HEK293 (cell line): ENCODE results near the gene SREK1.

Experiments
- CTCF ChIA-PET: fragments of 350-600 bp; formaldehyde crosslinking; extraction: SDS; loops from one replicate; lab custom pipeline; 2021; ENCODE audit warnings: antibody characterized with exemption; lab: Yijun Ruan, JAX
- POLR2A ChIA-PET: fragments of 300-600 bp; formaldehyde crosslinking; extraction: SDS; loops from one replicate; lab custom pipeline; 2020; ENCODE audit warnings: antibody characterized with exemption, inconsistent platforms; lab: Yijun Ruan, JAX
- H3K27ac ChIP-seq: fragments of 200-500 bp; sonication (Bioruptor generic); 2 replicates; pipeline ENCODE4 v1.5.1; 2014; ENCODE audit warnings: low read depth, low read length, control low read depth, inconsistent platforms; ENCODE audit errors: extremely low read depth
- H3K36me3 ChIP-seq, 2 experiments: fragments of 200-500 bp in 1 of 2; sonication (Bioruptor generic) in 1 of 2; 1 replicate in 1 of 2; 2 replicates in 1 of 2; pipeline ENCODE4 v1.5.1; 2014 to 2017; ENCODE audit warnings: inconsistent platforms in 2 of 2, low read length in 2 of 2; ENCODE audit not compliant: control insufficient read depth in 2 of 2, insufficient read depth in 1 of 2
- H3K4me1 ChIP-seq: fragments of 200-500 bp; sonication (Bioruptor generic); 2 replicates; pipeline ENCODE4 v1.5.1; 2014; ENCODE audit warnings: mild to moderate bottlenecking, low read length, inconsistent platforms; ENCODE audit not compliant: control insufficient read depth, insufficient read depth
- H3K4me3 ChIP-seq: 2 replicates; pipeline ENCODE4 v1.5.1; 2011; ENCODE audit warnings: low read depth, mild to moderate bottlenecking, control low read depth, low read length, moderate library complexity
- H3K9me3 ChIP-seq: fragments of 200-500 bp; sonication (Bioruptor generic); 2 replicates; pipeline ENCODE4 v1.5.1; 2014; ENCODE audit warnings: low read depth, low read length, inconsistent platforms; ENCODE audit not compliant: control insufficient read depth, insufficient read depth
- ELK4 ChIP-seq: IDR thresholded peaks from 2 replicates; pipeline ENCODE4 v1.6.1; 2011; ENCODE audit warnings: mild to moderate bottlenecking, low read depth, low read length, borderline replicate concordance
- HOXA7 ChIP-seq: sonication (generic); formaldehyde crosslinking; IDR thresholded peaks from 2 replicates; pipeline ENCODE4 v1.8.1; 2022; ENCODE audit warnings: missing genetic modification reagents, borderline replicate concordance
- HOXC10 ChIP-seq: sonication (generic); formaldehyde crosslinking; IDR thresholded peaks from 2 replicates; pipeline ENCODE4 v1.8.1; 2023; ENCODE audit warnings: mild to moderate bottlenecking, missing genetic modification reagents
- TSHZ1 ChIP-seq: fragments of 450-650 bp; formaldehyde crosslinking; IDR thresholded peaks from 2 replicates; pipeline ENCODE4 v1.5.1; 2016; ENCODE audit warnings: missing biosample characterization, missing genetic modification characterization, borderline replicate concordance
- ZFP3 ChIP-seq: fragments of 450-650 bp; formaldehyde crosslinking; IDR thresholded peaks from 2 replicates; pipeline ENCODE4 v1.5.1; 2016; ENCODE audit warnings: low read depth, missing biosample characterization, missing genetic modification characterization
- ZIC2 ChIP-seq: fragments of 450-650 bp; formaldehyde crosslinking; IDR thresholded peaks from 2 replicates; pipeline ENCODE4 v1.5.1; 2016; ENCODE audit warnings: missing biosample characterization, missing genetic modification characterization
- ZNF2 ChIP-seq: fragments of 450-650 bp; formaldehyde crosslinking; IDR thresholded peaks from 2 replicates; pipeline ENCODE4 v1.5.1; 2016; ENCODE audit warnings: missing biosample characterization, missing genetic modification characterization
- ZNF214 ChIP-seq: fragments of 450-650 bp; formaldehyde crosslinking; IDR thresholded peaks from 2 replicates; pipeline ENCODE4 v1.5.1; 2017; ENCODE audit warnings: missing biosample characterization, mild to moderate bottlenecking, missing genetic modification characterization, borderline replicate concordance
- ZNF692 ChIP-seq: fragments of 450-650 bp; formaldehyde crosslinking; IDR thresholded peaks from 2 replicates; pipeline ENCODE4 v1.5.1; 2016; ENCODE audit warnings: missing biosample characterization, missing genetic modification characterization
- ZXDB ChIP-seq: fragments of 450-650 bp; formaldehyde crosslinking; IDR thresholded peaks from 2 replicates; pipeline ENCODE4 v1.5.1; 2016; ENCODE audit warnings: missing biosample characterization, missing genetic modification characterization
- TF ChIP-seq, protein P1 (sequence below): fragments of 450-650 bp; formaldehyde crosslinking; IDR thresholded peaks from 2 replicates; pipeline ENCODE4 v1.5.1; 2016; ENCODE audit warnings: missing biosample characterization, missing genetic modification characterization
- TF ChIP-seq, protein P2 (sequence below): fragments of 450-650 bp; formaldehyde crosslinking; IDR thresholded peaks from 2 replicates; pipeline ENCODE4 v1.5.1; 2016; ENCODE audit warnings: missing biosample characterization, missing genetic modification characterization
- TF ChIP-seq, protein P3 (sequence below): fragments of 450-650 bp; formaldehyde crosslinking; conservative IDR thresholded peaks from 2 replicates; pipeline ENCODE4 v1.5.1; 2016; ENCODE audit warnings: low read depth, missing biosample characterization, missing genetic modification characterization

Gene SREK1

DNA sequence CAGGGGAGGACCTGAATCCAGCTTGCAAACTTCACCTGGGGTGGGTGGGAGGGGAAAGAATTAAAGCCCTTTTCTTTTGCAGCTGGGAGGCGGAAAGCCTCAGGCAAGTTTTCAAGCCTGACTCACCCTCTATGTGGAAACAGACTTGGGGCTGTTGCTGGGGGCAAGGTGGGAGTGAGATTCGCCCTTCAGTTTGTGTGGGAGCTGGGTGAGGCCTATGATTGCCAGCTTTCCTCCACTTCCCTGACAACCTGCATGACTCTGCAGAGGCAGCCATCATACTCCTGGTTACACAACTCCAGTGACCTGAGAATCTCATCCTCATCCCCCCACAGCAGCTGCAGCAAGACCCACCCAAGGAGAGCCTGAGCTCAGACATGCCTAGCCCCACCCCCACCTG, 43.2 kb upstream of the SREK1 start:
- TF ChIP-seq, protein P1, sequence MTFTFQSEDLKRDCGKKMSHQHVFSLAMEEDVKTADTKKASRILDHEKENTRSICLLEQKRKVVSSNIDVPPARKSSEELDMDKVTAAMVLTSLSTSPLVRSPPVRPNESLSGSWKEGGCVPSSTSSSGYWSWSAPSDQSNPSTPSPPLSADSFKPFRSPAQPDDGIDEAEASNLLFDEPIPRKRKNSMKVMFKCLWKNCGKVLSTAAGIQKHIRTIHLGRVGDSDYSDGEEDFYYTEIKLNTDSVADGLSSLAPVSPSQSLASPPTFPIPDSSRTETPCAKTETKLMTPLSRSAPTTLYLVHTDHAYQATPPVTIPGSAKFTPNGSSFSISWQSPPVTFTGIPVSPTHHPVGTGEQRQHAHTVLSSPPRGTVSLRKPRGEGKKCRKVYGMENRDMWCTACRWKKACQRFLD (tag by site-specific recombination): no peak
- TF ChIP-seq, protein P2, sequence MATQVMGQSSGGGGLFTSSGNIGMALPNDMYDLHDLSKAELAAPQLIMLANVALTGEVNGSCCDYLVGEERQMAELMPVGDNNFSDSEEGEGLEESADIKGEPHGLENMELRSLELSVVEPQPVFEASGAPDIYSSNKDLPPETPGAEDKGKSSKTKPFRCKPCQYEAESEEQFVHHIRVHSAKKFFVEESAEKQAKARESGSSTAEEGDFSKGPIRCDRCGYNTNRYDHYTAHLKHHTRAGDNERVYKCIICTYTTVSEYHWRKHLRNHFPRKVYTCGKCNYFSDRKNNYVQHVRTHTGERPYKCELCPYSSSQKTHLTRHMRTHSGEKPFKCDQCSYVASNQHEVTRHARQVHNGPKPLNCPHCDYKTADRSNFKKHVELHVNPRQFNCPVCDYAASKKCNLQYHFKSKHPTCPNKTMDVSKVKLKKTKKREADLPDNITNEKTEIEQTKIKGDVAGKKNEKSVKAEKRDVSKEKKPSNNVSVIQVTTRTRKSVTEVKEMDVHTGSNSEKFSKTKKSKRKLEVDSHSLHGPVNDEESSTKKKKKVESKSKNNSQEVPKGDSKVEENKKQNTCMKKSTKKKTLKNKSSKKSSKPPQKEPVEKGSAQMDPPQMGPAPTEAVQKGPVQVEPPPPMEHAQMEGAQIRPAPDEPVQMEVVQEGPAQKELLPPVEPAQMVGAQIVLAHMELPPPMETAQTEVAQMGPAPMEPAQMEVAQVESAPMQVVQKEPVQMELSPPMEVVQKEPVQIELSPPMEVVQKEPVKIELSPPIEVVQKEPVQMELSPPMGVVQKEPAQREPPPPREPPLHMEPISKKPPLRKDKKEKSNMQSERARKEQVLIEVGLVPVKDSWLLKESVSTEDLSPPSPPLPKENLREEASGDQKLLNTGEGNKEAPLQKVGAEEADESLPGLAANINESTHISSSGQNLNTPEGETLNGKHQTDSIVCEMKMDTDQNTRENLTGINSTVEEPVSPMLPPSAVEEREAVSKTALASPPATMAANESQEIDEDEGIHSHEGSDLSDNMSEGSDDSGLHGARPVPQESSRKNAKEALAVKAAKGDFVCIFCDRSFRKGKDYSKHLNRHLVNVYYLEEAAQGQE (tag by site-specific recombination): no peak
- TF ChIP-seq ELK4 (no peak), HOXC10 (CRISPR knock-in tag) (no peak), ZNF214 (tag by site-specific recombination) (no peak), ZXDB (tag by site-specific recombination) (no peak), ZNF692 (no peak), ZIC2 (no peak), ZNF2 (tag by site-specific recombination) (no peak), HOXA7 (CRISPR knock-in tag) (no peak), ZFP3 (no peak), TSHZ1 (tag by site-specific recombination) (no peak)
- TF ChIP-seq, protein P3, sequence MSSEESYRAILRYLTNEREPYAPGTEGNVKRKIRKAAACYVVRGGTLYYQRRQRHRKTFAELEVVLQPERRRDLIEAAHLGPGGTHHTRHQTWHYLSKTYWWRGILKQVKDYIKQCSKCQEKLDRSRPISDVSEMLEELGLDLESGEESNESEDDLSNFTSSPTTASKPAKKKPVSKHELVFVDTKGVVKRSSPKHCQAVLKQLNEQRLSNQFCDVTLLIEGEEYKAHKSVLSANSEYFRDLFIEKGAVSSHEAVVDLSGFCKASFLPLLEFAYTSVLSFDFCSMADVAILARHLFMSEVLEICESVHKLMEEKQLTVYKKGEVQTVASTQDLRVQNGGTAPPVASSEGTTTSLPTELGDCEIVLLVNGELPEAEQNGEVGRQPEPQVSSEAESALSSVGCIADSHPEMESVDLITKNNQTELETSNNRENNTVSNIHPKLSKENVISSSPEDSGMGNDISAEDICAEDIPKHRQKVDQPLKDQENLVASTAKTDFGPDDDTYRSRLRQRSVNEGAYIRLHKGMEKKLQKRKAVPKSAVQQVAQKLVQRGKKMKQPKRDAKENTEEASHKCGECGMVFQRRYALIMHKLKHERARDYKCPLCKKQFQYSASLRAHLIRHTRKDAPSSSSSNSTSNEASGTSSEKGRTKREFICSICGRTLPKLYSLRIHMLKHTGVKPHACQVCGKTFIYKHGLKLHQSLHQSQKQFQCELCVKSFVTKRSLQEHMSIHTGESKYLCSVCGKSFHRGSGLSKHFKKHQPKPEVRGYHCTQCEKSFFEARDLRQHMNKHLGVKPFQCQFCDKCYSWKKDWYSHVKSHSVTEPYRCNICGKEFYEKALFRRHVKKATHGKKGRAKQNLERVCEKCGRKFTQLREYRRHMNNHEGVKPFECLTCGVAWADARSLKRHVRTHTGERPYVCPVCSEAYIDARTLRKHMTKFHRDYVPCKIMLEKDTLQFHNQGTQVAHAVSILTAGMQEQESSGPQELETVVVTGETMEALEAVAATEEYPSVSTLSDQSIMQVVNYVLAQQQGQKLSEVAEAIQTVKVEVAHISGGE (tag by site-specific recombination): no peak
- TF ChIP-seq, all 188 proteins: peak for 0
- ChIA-PET POLR2A (no interaction called here), CTCF (no interaction called here)
- no peaks in the 10 kb centered on the region for H3K4me1 ChIP-seq
- no peaks in the 10 kb centered on the region for H3K9me3 ChIP-seq
- no peak overlapping the region for H3K4me3 ChIP-seq
- no peak overlapping the region for H3K27ac ChIP-seq
- H3K36me3 ChIP-seq: no peaks in the 10 kb centered on the region
